SIG-M5 treated with dmso at 0.1 percent for 504 hours (cell line): ENCODE data around the gene PREX1.

Experiments used
- DNase-seq: peaks from one replicate; lab custom pipeline; 2025; ENCODE audit not compliant: unreplicated experiment; lab: John Stamatoyannopoulos, UW

Gene PREX1

GRCh38 chr20:48685300-48685699 is 142.5 kb downstream of the PREX1 start:
- no peak for DNase-seq

GRCh38 chr20:48684501-48685041 is 143.2 kb downstream of the PREX1 start:
- no peak for DNase-seq

- DNase-seq: no peak
Measured at GRCh38 chr20:48683467-48684175, 144.2 kb downstream of the PREX1 start.

GRCh38 chr20:48682529-48683363 is 145.1 kb downstream of the PREX1 start:
- DNase-seq: no peak

GRCh38 chr20:48681873-48682426 is 145.8 kb downstream of the PREX1 start:
- DNase-seq: no peak

GRCh38 chr20:48681201-48681872 is 146.5 kb downstream of the PREX1 start:
- no peak for DNase-seq

- DNase-seq: no peak
Measured at GRCh38 chr20:48680650-48681049, 147.1 kb downstream of the PREX1 start.

- peak; percentile 81 for DNase-seq
Measured at GRCh38 chr20:48679599-48679998, 148.2 kb downstream of the PREX1 start.

GRCh38 chr20:48679011-48679410 is 148.8 kb downstream of the PREX1 start:
- DNase-seq: no peak

- no peak for DNase-seq
Measured at GRCh38 chr20:48678421-48678820, 149.4 kb downstream of the PREX1 start.

GRCh38 chr20:48676795-48677460 is 150.9 kb downstream of the PREX1 start:
- no peak for DNase-seq

GRCh38 chr20:48676125-48676524 is 151.7 kb downstream of the PREX1 start:
- DNase-seq: no peak

- no peak for DNase-seq
Measured at GRCh38 chr20:48674461-48674860, 153.3 kb downstream of the PREX1 start.

GRCh38 chr20:48673507-48673906 is 154.3 kb downstream of the PREX1 start:
- DNase-seq: peak; percentile 90

- DNase-seq: no peak
Measured at GRCh38 chr20:48672324-48672723, 155.5 kb downstream of the PREX1 start.

GRCh38 chr20:48671141-48671540 is 156.7 kb downstream of the PREX1 start:
- DNase-seq: no peak

GRCh38 chr20:48669946-48670605 is 157.7 kb downstream of the PREX1 start:
- DNase-seq: peak; percentile 58

- no peak for DNase-seq
Measured at GRCh38 chr20:48668451-48668946, 159.3 kb downstream of the PREX1 start.

GRCh38 chr20:48667889-48668413 is 159.8 kb downstream of the PREX1 start:
- no peak for DNase-seq

- no peak for DNase-seq
Measured at GRCh38 chr20:48667481-48667880, 160.3 kb downstream of the PREX1 start.
